ENCODE measurements around the gene RAD18.

GRCh38 chr3:8841472-8841871 lies 121.8 kb downstream of the RAD18 start:
- no peak for TF ChIP-seq POLR2AphosphoS5 (IDR thresholded peaks at IDR 0.05; ENCODE audit: borderline replicate concordance, low read depth, low read length)
- TF ChIP-seq EZH2 (IDR thresholded peaks at IDR 0.05): no peak

Measured in SK-N-MC (cell line).